SH-SY5Y (cell line): Measurements from ENCODE around the gene FNIP1.

Source experiments
- GATA2 ChIP-seq: IDR thresholded peaks from 2 replicates; pipeline ENCODE4 v1.6.1; 2011; ENCODE audit warnings: mild to moderate bottlenecking, low read depth, low read length
- GATA3 ChIP-seq: IDR thresholded peaks from 2 replicates; pipeline ENCODE4 v1.6.1; 2011; ENCODE audit warnings: low read depth, mild to moderate bottlenecking, low read length, moderate library complexity

DNA sequence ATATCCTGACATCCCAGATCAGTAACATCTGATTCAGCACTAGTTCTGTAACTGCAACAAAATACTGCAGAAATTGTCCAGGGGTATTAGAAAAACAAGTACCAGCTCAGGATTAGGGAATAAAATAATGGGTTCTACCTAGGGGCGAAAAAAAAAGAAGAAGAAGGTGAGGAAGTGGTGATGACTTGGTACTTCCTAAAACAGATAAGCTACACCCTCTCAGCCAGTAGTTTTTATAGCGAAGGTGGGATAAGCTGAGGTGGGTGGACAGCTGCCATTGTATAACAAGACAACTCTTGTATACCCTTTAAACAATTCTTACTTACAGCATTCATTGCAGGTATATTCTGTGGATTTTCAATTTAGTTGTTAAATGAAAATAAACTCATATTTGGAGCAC lies 180.9 kb downstream of the FNIP1 start:
- TF ChIP-seq GATA2 (no peak), GATA3 (no peak)
